ENCODE measurements around the gene RELN.

DNA sequence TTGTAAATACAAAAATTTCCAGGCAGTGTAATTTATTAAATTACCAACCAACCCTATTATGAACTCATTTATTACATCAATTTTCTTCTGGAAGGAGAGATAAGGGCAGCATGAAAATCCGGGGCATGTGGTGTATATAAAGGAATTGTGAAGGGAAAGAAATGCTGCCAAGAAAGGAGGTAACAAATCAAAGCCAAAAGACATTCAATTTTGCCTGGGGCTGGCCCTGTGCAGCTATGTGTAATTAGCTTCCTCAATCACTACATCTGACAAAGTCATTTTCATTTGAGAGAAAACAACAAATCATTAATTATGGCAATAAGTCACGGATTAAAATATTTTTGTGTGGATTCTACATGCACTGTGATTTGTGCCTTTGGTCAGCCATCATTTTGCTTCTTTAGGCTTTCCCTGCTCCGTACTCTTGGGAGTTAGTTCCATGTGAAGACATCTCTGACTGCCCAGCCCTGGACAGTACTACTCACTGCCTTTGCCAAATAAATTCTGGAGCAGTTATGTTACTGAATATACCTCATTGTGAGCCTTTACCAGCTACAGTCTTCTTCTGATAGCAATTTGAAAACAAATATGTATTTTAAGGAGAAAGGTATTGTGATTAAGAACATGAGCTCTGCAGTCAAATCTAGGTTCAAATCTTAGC, 191.7 kb downstream of the RELN start:
- TF ChIP-seq CTCF (IDR thresholded peaks at IDR 0.05), result no peak
- no peak for TF ChIP-seq POLR2AphosphoS5 (IDR thresholded peaks at IDR 0.05)
- no peak for TF ChIP-seq POLR2A (IDR thresholded peaks at IDR 0.05; ENCODE audit: low read depth)
- TF ChIP-seq EP300 (IDR thresholded peaks at IDR 0.05), result no peak
